Prostate gland (tissue), 2 donors: ENCODE data around the gene MED9.

Experiments used
- POLR2A ChIP-seq: fragments of 450-650 bp; IDR thresholded peaks from one replicate; pipeline ENCODE4 v1.6.1; 2016; ENCODE audit warnings: antibody characterized with exemption, mild to moderate bottlenecking
- POLR2AphosphoS5 ChIP-seq: sonication (generic); formaldehyde crosslinking; IDR thresholded peaks from one replicate; pipeline ENCODE4 v1.6.1; 2017; ENCODE audit warnings: antibody characterized with exemption
- TF ChIP-seq, protein P1 (sequence below), 4 experiments: fragments of 200-600 bp in 2 of 4; fragments of 450-650 bp in 2 of 4; sonication (generic) in 2 of 4; IDR thresholded peaks; 1 replicate in 3 of 4; 2 replicates in 1 of 4; pipeline ENCODE4 v1.5.1; 2016 to 2019; ENCODE audit warnings: antibody characterized with exemption in 4 of 4, mild to moderate bottlenecking in 2 of 4, moderate library complexity in 2 of 4

DNA sequence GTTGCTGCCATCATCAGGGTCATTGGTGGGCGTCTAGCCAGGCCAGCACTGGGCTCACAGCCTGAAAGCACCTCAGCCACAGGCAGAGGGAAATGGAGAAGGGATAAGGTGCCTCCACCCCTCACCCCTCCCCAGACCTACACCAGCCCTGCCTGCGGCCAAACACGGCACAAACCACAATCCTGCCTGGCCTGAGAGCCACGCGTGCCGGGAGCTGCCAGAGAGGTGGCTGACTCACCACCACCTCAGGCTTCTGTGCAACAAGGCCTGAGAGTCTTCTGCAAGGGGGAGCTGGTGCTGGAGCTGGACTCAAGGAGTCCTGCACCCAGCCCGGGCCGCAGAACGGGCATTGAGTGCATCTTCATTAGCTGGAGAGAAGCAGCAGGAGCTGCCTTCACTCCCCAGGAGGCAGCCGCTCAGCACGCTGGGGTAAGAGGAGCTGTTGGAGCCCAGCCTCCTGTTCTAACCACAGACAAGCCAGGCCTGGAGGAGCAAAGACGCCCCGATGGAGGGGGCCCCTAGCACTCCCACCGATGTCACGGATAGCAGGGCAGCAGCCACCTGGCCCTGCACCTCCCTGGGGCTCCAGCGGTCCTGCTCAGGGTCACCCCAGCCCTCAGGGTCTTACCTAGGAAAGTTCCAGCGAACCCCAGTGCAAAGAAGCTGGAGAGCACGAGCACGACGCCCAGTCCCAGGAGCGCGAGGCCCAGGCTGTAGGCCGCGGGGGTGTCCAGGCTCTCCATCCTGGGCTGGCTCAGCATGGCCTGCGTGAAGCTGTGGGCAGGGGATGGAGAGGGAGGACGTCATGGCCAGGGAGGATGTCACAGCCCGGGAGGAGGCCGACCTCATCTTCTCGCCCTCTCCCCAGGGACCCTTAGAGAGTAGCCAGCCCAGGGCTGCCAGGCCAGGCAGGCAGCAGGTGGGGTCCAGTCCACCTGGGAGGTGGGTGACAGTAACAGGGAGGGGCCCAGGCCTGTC, 35.4 kb downstream of the MED9 start:
- TF ChIP-seq, protein P1, sequence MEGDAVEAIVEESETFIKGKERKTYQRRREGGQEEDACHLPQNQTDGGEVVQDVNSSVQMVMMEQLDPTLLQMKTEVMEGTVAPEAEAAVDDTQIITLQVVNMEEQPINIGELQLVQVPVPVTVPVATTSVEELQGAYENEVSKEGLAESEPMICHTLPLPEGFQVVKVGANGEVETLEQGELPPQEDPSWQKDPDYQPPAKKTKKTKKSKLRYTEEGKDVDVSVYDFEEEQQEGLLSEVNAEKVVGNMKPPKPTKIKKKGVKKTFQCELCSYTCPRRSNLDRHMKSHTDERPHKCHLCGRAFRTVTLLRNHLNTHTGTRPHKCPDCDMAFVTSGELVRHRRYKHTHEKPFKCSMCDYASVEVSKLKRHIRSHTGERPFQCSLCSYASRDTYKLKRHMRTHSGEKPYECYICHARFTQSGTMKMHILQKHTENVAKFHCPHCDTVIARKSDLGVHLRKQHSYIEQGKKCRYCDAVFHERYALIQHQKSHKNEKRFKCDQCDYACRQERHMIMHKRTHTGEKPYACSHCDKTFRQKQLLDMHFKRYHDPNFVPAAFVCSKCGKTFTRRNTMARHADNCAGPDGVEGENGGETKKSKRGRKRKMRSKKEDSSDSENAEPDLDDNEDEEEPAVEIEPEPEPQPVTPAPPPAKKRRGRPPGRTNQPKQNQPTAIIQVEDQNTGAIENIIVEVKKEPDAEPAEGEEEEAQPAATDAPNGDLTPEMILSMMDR (IDR thresholded peaks at IDR 0.05) = no peak
- no peak for TF ChIP-seq POLR2AphosphoS5
- TF ChIP-seq POLR2A = no peak
